DMS 273 treated with DMSO at 0.1 percent for 48 hours (cell line): ENCODE measurements around the gene TFDP1.

Experiments used
- DNase-seq: peaks from one replicate; lab custom pipeline; 2025; lab: John Stamatoyannopoulos, UW

The TFDP1 gene

DNA sequence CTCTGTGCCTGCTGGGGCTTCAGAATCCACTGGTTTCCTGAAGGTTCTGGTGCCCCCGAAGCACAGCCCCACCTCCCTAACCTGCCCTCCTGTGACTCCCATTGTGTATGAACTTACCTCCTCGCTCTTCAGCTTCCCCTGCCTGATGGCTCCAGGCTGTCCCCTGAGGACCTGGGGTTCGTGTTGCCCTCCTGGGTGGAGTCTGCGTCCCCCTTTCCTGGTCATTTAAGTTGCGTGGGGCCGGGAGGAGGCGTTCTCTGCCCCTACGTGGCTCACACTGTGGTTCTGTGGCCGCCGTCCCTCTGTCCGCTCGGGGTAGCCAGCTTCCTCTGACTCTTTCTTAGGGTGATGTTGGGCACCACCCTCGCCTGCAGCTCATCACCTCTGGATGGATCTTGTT is 13.9 kb downstream of the TFDP1 start:
- no peak for DNase-seq

- no peak for DNase-seq
These were observed 14.8 kb downstream of the TFDP1 start for GRCh38 chr13:113599391-113599790.

- DNase-seq = no peak
These were observed 16.9 kb downstream of the TFDP1 start for GRCh38 chr13:113601166-113602070.

GRCh38 chr13:113602291-113602988 is 17.9 kb downstream of the TFDP1 start:
- DNase-seq = no peak

DNA sequence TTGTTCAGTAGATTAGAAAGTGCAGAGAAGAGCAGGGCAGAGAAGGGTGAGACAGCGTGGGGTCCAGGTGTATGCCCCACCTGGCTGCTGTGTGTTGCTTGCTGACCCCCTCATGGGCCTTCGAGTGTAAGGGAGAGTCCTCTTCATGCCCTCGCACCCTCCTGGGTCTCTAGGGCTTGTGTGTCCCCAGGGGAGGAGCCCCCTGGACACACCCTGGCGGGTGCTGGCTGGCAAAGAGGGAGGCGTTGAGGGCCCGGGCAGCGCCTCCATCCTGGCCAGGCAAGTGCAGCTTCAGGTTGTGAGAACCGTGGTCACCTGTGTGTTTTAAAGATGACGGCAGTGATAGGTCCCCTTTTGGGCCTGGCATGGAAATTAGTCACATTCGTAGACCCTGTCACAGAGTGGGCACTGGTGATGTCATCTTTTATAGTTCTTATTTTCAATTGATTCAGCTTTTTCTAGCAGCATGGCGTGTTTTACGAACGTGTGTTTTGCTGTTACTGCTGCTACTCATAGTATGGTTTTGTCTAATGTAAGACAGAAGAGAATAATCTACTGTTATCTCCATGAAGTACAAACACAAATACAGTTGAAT is 18.7 kb downstream of the TFDP1 start:
- no peak for DNase-seq

DNA sequence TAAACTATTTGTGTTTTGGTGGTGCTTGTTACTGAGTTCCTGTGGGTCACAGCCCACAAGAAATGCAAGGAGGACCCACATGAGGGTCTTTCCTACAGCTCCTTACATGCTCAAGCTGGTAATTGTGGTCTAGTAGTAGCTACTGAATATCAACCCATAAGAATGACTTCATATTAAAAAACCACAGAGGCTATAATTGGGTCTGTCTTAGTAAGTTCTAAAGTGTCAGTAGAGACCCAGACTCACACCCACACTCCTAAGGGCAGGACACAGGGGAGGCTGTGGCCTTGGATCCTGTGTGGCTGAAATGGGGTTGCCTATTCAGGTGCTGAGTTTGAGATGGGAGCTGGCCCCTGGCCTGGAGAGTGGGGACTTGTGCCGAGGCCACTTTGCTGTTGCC is 19.6 kb downstream of the TFDP1 start:
- DNase-seq = no peak

DNA sequence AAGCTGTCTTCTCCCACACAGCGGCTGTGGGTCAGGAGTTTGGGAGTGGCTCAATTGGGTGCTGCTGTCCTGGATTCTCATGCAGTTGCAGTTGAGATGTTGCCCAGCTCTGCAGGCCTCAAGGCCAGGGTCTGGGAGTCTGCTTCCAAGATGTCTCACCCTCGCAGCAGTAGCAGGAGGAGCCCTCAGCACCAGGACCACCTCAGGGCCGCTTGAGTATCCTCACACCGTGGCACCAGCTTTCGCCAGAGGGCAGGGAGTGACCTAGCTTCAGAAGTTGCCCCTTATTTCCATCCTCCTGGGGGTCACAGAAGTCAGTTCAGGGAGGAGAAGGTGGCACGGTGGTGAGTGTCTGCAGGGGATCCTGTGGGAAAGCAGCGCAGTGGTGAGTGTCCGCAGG is 20.9 kb downstream of the TFDP1 start:
- no peak for DNase-seq

DNA sequence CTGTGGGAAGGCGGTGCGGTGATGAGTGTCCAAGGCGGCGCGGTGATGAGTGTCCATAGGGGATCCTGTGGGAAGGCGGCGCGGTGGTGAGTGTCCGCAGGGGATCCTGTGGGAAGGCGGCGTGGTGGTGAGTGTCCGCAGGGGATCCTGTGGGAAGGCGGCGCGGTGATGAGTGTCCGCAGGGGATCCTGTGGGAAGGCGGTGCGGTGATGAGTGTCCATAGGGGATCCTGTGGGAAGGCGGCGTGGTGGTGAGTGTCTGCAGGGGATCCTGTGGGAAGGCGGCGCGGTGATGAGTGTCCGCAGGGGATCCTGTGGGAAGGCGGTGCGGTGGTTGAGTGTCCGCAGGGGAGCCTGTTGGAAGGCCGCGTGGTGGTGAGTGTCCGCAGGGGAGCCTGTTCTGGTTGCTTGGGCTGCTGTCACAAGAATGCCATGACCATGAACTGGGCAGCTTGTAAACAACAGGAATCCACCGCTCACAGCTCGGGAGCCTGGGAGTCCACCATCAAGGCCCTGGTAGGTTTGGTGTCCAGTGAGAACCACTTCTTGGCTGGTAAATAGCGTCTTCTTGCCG is 21.4 kb downstream of the TFDP1 start:
- DNase-seq = no peak

DNA sequence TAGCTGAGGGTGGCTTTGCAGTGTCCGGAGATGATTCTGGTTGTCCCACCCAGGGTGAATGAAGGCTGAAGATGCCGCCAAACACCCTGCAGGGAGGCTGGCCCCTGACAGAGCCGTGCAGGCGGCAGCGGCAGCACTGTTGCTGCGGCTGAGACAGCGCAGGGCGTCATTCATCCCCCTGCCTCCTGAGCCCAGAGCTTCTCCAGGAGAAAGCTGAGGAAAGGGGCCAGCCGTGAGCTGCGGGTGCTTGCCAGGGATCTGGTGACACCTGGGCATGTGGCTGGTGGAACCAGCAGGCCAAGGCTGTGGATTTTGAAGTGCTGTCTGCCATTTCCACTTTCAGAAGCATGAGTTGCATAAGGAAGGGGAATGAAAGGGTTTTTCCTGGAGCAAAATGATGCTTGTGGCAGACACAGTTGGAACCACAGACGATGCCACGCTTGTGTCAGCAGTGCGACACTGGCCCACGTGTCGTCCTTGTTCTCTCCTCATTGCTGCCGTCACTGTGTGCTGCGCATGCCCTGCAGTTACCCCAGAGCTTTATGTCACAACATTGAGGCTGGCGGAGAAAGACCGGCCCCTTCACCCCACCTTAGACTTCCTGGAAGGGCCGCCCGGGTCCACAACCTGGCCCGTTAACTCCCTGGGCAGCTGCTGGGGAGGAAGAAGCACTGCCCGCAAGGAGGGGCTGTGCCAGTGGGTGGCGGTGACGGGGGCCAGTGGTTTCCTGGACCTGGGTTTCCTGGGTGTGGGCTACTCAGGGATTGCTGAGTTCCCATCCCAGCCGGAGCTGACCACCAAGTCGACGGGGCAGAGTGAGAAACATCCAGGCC is 22.7 kb downstream of the TFDP1 start:
- DNase-seq = no peak

GRCh38 chr13:113607889-113608635 is 23.5 kb downstream of the TFDP1 start:
- no peak for DNase-seq

DNA sequence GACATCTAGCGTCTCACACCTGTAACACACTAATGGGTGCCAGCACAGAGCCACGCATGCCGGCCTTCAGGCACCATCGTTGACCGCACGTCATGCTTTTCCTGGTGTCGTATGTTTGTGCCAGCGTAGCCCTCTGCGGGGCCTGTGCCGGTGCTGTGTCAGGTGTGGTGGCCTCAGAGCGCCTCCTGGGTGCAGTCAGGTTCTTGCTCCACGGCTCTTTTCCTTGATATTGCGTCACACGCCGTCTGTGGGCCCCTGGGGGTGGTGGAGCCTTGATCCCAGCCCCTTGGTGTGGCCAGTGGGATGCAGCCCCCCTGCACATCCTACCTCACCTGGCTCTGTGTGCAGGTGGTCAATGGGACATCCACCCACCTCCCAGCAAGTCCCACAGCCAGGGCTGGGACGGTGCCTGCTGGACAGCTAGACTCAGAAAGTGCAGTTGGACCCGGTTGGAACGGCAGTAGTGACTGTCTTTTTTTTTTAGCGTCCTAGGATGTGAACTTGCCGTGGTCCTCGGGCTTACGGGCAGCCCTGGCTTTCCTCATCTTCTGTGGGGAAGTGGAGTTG is 24.5 kb downstream of the TFDP1 start:
- no peak for DNase-seq

- DNase-seq = no peak
These were observed 25.1 kb downstream of the TFDP1 start for GRCh38 chr13:113609616-113610015.

- DNase-seq = no peak
These were observed 25.7 kb downstream of the TFDP1 start for GRCh38 chr13:113610266-113610665.

- DNase-seq = no peak
These were observed 27.4 kb downstream of the TFDP1 start for GRCh38 chr13:113611996-113612395.

DNA sequence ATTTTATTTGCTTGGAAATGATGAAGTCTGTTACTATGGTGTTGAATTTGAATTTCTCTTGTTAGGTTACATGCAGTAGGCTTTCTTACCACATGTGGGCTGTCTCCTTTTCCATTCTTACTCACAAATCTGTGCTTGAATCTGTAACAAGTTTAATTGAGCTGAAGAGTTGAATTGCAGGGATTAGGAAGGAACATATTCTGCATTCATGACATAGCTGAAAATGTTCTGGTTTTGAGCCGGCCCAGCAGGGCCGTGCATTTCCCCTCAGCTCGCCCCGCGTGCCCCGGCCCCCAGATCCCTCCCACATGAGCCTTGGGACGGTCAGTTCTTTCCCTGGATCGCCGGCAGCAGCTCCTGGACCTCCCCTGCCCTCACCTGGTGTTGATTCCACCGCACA is 28.1 kb downstream of the TFDP1 start:
- DNase-seq = no peak

- DNase-seq = no peak
These were observed 29.3 kb downstream of the TFDP1 start for GRCh38 chr13:113613789-113614379.

DNA sequence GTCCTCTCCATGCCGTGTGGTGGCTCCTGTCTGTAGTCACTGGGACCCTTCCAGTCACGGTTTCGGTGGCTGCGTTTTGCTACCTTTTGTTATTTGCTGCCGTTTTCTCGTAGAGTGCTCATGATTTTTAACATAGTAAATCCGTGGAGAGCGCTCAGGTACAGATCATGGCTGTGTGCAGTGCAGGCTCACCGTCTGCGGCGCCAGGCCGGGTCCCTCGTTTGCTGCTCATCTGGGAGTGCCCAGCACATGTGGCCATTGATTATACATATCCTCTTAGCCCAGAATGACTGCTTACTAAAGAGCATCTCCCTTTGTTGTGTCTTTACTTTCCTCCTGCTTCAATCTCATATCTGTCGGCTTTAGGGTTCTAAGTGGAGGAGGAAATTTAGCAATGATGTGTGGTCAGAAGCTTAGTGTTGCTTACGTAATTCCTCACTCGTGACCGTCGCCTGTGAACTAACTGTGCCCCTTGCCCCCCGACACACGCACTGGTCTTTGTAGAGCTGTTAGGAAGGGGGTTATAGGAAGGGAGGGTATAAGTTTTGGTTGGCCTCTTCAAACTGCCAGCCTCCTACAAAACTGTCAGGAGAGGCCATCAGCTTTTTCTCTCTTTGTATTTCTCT is 31.8 kb downstream of the TFDP1 start:
- no peak for DNase-seq

- DNase-seq = no peak
These were observed 32.6 kb downstream of the TFDP1 start for GRCh38 chr13:113616991-113617749.

GRCh38 chr13:113617961-113618360 is 33.4 kb downstream of the TFDP1 start:
- DNase-seq = no peak
